Endodermal cell (in vitro differentiated cells): Measurements from ENCODE around the gene EHD2. TPM values are rescaled to one million over a fixed set of nuclear protein-coding genes. Genes with fewer than 3 reads are reported as not detected.
A peak's percentile ranks its signal among the peaks of the same experiment; 100 is the strongest.

ENCODE experiments used
- DNase-seq: peaks from one replicate; pipeline ENCODE4 v3.0.0-alpha.2; 2017
- H3K27ac ChIP-seq: 2 replicates; pipeline ENCODE4 v1.5.1; 2013; ENCODE audit warnings: mild to moderate bottlenecking, low read depth, low read length, moderate library complexity
- H3K27me3 ChIP-seq: 2 replicates; pipeline ENCODE4 v1.6.1; 2013; ENCODE audit warnings: mild to moderate bottlenecking, low read length, moderate library complexity; ENCODE audit not compliant: insufficient read depth, control insufficient read depth, poor library complexity, severe bottlenecking
- H3K36me3 ChIP-seq: 2 replicates; pipeline ENCODE4 v1.7.0; 2013; ENCODE audit warnings: mild to moderate bottlenecking, low read length, moderate library complexity; ENCODE audit not compliant: control insufficient read depth, insufficient read depth
- H3K4me1 ChIP-seq: one replicate; pipeline ENCODE4 v1.7.0; 2013; ENCODE audit warnings: low read length; ENCODE audit not compliant: control insufficient read depth, insufficient read depth
- H3K4me3 ChIP-seq: 2 replicates; pipeline ENCODE4 v1.5.1; 2013; ENCODE audit warnings: mild to moderate bottlenecking, low read length, moderate library complexity
- H3K9ac ChIP-seq: 2 replicates; pipeline ENCODE4 v1.6.1; 2013; ENCODE audit warnings: mild to moderate bottlenecking, low read length, moderate library complexity; ENCODE audit not compliant: poor library complexity, severe bottlenecking; ENCODE audit errors: extremely low read depth
- H3K9me3 ChIP-seq: 2 replicates; pipeline ENCODE4 v1.6.1; 2013; ENCODE audit warnings: mild to moderate bottlenecking, low read length, moderate library complexity; ENCODE audit not compliant: control insufficient read depth
- H3K27ac Mint-ChIP-seq: 2 replicates; pipeline ENCODE4 v1.8.0; 2020; ENCODE audit warnings: mixed read lengths
- H3K27me3 Mint-ChIP-seq: 2 replicates; pipeline ENCODE4 v1.8.0; 2021; ENCODE audit warnings: mild to moderate bottlenecking, mixed read lengths; ENCODE audit not compliant: insufficient read depth
- H3K36me3 Mint-ChIP-seq: 2 replicates; pipeline ENCODE4 v1.8.0; 2020; ENCODE audit warnings: low read depth, mixed read lengths
- H3K4me1 Mint-ChIP-seq: 2 replicates; pipeline ENCODE4 v1.8.0; 2020; ENCODE audit warnings: mixed read lengths
- H3K4me3 Mint-ChIP-seq: 2 replicates; pipeline ENCODE4 v1.8.0; 2020; ENCODE audit warnings: mild to moderate bottlenecking, moderate library complexity, mixed read lengths
- H3K9me3 Mint-ChIP-seq: 2 replicates; pipeline ENCODE4 v1.8.0; 2020; ENCODE audit warnings: mild to moderate bottlenecking, mixed read lengths
- WGBS, 2 experiments: methylation state at CpG; one replicate each; pipeline versions ENCODE4 v1.1.5 to v1.1.7; 2013; ENCODE audit warnings: missing lambda C conversion rate in 2 of 2, mixed read lengths in 1 of 2; ENCODE audit not compliant: insufficient coverage in 1 of 2, insufficient read length in 1 of 2; 5-methylcytosine and 5-hydroxymethylcytosine counted together
- total RNA-seq, 2 donors: library from RNA; stranded (reverse); fragmentation: NEBNext Ultra II Directional in 1 of 2; extraction: Animal tissue kit (Norgen Biotek cat#: 25700) in 1 of 2; gene quantifications; 2 replicates in 1 of 2; 3 replicates in 1 of 2; pipeline ENCODE4 v1.2.1, GENCODE V29; 2021
- TF ChIP-seq, protein P1 (sequence below): fragments of 200-600 bp; sonication (generic); conservative IDR thresholded peaks from 2 replicates; pipeline ENCODE4 v1.5.0; 2021; ENCODE audit warnings: antibody characterized with exemption, mild to moderate bottlenecking

EHD2 gene
- total RNA-seq, 2 donors from 2014 or later, result 5.5 to 8.4 TPM

DNA sequence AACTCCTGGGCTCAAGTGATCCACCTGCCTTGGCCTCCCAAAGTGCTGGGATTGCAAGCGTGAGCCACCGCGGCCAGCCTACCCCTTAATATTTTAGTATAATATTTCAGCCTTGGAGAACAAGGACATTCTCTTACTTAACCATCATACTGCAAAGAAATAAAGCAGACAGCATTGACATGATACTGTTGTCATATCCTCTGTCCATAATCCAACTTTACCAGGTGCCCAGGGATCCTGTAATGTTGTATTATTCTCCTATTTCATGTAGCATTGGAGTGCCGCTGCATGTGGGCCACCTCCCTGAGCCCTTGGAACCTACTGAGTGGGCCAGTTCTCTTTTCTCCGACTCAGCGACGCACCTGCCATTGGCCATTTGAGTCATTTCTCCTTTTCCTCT, 21.4 kb upstream of the EHD2 start:
- peaks cover 47% of the 10 kb centered on the region for H3K36me3 ChIP-seq
- no peak overlapping the region for H3K9ac ChIP-seq
- no peak overlapping the region for H3K4me3 ChIP-seq
- H3K4me1 Mint-ChIP-seq, result no peaks in the 10 kb centered on the region
- H3K27ac Mint-ChIP-seq, result no peak overlapping the region
- peaks cover 10% of the 10 kb centered on the region for H3K9me3 ChIP-seq
- H3K27me3 Mint-ChIP-seq, result no peaks in the 10 kb centered on the region
- TF ChIP-seq, protein P1, sequence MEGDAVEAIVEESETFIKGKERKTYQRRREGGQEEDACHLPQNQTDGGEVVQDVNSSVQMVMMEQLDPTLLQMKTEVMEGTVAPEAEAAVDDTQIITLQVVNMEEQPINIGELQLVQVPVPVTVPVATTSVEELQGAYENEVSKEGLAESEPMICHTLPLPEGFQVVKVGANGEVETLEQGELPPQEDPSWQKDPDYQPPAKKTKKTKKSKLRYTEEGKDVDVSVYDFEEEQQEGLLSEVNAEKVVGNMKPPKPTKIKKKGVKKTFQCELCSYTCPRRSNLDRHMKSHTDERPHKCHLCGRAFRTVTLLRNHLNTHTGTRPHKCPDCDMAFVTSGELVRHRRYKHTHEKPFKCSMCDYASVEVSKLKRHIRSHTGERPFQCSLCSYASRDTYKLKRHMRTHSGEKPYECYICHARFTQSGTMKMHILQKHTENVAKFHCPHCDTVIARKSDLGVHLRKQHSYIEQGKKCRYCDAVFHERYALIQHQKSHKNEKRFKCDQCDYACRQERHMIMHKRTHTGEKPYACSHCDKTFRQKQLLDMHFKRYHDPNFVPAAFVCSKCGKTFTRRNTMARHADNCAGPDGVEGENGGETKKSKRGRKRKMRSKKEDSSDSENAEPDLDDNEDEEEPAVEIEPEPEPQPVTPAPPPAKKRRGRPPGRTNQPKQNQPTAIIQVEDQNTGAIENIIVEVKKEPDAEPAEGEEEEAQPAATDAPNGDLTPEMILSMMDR, result no peak
- H3K9me3 Mint-ChIP-seq, result peaks cover 2% of the 10 kb centered on the region
- DNase-seq, result no peak
- no peaks in the 10 kb centered on the region for H3K27me3 ChIP-seq
- 98 to 100% methylated on average over 5 to 7 of the region's 7 CpGs for WGBS, 2 experiments
- H3K4me1 ChIP-seq, result no peaks in the 10 kb centered on the region
- no peak overlapping the region for H3K4me3 Mint-ChIP-seq
- no peak overlapping the region for H3K27ac ChIP-seq
- peaks cover 40% of the 10 kb centered on the region for H3K36me3 Mint-ChIP-seq

DNA sequence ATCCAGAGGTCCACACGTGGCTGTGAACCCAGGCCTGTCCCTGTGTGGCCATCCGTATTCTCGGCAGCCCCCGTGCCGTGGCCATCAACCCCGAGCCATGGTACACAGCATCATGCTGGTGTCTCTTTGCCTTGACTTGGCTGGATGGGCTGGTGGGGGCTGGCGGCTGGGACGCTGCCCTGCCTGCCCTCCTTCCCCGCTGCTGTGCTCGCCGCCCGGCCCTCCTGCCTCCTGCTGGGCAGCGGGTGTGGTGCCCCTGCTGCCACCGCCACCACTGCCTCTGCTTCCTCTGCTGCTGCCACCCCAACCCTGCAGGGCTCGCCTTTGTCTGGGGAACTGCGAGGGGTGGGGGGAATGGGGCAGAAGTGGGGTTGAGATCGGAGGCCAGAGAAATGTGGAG, 19.7 kb upstream of the EHD2 start:
- no peak overlapping the region for H3K27ac Mint-ChIP-seq
- TF ChIP-seq, protein P1, result peak; percentile 32
- H3K36me3 ChIP-seq, result peaks cover 40% of the 10 kb centered on the region
- H3K27me3 ChIP-seq, result no peaks in the 10 kb centered on the region
- no peak overlapping the region for H3K4me3 ChIP-seq
- peaks cover 2% of the 10 kb centered on the region for H3K9me3 Mint-ChIP-seq
- peaks cover 2% of the 10 kb centered on the region for H3K4me1 Mint-ChIP-seq
- 93 to 96% methylated on average over 5 to 17 of the region's 17 CpGs for WGBS, 2 experiments
- peaks cover 38% of the 10 kb centered on the region for H3K36me3 Mint-ChIP-seq
- H3K9me3 ChIP-seq, result peaks cover 10% of the 10 kb centered on the region
- H3K9ac ChIP-seq, result no peak overlapping the region
- H3K4me1 ChIP-seq, result no peaks in the 10 kb centered on the region
- H3K27ac ChIP-seq, result no peak overlapping the region
- H3K4me3 Mint-ChIP-seq, result no peak overlapping the region
- DNase-seq, result no peak
- no peaks in the 10 kb centered on the region for H3K27me3 Mint-ChIP-seq

DNA sequence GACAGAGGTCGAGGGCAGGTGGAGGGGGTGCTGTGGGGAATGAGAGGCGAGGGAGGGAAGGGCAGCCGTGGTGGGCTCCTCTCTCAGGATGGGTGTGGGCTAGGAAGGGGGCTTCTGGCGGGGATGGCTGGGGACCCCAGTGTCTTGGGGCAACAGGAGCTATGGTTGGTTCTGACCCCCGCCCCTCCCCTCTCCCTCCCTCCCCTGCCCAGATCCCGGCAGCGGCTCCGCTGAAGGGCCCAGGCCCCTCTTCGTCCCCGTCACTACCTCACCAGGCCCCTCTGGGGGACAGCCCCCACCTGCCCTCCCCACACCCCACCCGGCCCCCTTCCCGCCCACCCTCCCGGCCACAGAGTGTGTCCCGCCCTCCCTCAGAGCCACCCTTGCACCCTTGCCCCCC, 19.3 kb upstream of the EHD2 start:
- H3K9me3 ChIP-seq, result peaks cover 10% of the 10 kb centered on the region
- Mint-ChIP-seq H3K4me3 (no peak overlapping the region), H3K27ac (no peak overlapping the region), H3K36me3 (peaks cover 40% of the 10 kb centered on the region), H3K27me3 (no peaks in the 10 kb centered on the region), H3K4me1 (peaks cover 2% of the 10 kb centered on the region), H3K9me3 (peaks cover 2% of the 10 kb centered on the region)
- no peak for DNase-seq
- H3K4me1 ChIP-seq, result no peaks in the 10 kb centered on the region
- H3K27ac ChIP-seq, result no peak overlapping the region
- H3K4me3 ChIP-seq, result no peak overlapping the region
- peaks cover 41% of the 10 kb centered on the region for H3K36me3 ChIP-seq
- TF ChIP-seq, protein P1, result no peak
- H3K9ac ChIP-seq, result no peak overlapping the region
- WGBS, 2 experiments, result 100% methylated on average over 4 of the region's 14 CpGs; no CpG with 5 or more reads in 1 of the 2 experiments
- H3K27me3 ChIP-seq, result no peaks in the 10 kb centered on the region
